Pulmonary artery endothelial cell (primary cell): ENCODE measurements around the gene NRL. TPM values are rescaled to one million over a fixed set of nuclear protein-coding genes. Genes with fewer than 3 reads are reported as not detected.

Experiments used
- DNase-seq: peaks from one replicate; pipeline ENCODE4 v3.0.0-alpha.2; 2011; ENCODE audit warnings: low read depth, low spot score
- total RNA-seq: library from RNA; depleted of rRNA; stranded (reverse); fragments of >200 nt; gene quantifications from 2 replicates; pipeline ENCODE4 v1.2.3, GENCODE V29; 2014

The NRL gene
- 0.33 and 0.56 TPM in 2 replicates for total RNA-seq

DNA sequence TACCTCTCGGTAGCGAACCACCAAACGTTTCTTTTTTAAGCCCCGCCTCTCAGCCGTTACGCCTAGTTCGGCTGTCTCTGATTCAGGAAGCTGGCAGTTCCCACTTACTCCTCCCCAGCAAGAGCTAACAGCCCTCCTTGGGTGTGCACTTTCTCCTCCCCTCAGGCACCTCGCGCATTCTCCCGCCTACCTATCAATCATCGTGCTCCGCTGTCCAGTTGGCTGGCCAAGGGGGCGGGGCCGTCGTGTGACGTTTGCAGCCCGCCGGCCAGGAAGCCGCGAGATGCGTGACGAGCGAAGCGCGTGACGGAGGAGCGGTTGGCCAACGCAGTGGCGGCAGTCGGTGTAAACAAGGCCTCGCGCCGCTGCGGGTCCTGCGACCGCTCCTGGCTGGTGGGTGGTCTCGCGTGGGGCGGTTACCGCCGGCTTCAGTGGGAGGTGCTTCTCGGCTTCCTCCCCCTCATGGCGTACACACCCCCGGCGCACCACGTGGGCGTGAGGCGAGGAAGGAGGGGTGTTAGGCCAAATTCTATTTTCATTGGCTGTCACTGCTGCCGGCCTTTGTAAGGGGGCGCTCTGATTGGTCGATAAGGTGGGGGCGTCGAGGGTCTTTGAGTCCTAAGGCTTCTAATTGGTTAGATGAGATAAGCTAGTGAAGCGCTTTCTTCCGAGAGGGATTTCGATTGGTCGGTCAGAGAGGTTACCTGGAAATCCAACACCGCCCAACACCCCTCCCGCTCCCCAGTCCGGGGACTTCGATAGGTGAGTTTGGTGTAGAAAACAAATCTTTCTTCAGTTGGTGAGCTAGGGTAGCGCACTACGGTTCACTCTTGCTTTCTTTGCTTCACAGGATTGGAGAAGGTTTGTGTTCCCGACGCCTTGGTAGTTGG, at the start of gene NRL, which contains the start of gene DCAF11:
Gene NRL, minus strand, starts transcription at position 418 of the 890 bp plus-strand sequence. CDS start 32,101 bp downstream, outside the sequence.
Gene DCAF11, plus strand, starts transcription at position 246 of the 890 bp plus-strand sequence. CDS start 818 bp downstream, outside the sequence.
- DNase-seq: peak; percentile 99

DNA sequence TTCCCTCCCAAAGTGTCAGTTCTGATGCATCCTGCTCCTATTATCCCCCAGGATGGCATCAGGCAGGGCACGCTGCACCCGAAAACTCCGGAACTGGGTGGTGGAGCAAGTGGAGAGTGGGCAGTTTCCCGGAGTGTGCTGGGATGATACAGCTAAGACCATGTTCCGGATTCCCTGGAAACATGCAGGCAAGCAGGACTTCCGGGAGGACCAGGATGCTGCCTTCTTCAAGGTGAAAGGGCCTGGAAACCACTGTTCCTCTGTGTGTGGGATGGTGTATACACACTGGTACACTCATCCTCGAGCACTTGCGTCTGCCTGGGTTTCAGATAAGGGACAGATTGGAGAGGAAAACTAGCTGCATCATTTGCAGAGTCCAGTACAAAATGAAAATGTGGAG, 47.3 kb upstream of the NRL start:
- DNase-seq: no peak

DNA sequence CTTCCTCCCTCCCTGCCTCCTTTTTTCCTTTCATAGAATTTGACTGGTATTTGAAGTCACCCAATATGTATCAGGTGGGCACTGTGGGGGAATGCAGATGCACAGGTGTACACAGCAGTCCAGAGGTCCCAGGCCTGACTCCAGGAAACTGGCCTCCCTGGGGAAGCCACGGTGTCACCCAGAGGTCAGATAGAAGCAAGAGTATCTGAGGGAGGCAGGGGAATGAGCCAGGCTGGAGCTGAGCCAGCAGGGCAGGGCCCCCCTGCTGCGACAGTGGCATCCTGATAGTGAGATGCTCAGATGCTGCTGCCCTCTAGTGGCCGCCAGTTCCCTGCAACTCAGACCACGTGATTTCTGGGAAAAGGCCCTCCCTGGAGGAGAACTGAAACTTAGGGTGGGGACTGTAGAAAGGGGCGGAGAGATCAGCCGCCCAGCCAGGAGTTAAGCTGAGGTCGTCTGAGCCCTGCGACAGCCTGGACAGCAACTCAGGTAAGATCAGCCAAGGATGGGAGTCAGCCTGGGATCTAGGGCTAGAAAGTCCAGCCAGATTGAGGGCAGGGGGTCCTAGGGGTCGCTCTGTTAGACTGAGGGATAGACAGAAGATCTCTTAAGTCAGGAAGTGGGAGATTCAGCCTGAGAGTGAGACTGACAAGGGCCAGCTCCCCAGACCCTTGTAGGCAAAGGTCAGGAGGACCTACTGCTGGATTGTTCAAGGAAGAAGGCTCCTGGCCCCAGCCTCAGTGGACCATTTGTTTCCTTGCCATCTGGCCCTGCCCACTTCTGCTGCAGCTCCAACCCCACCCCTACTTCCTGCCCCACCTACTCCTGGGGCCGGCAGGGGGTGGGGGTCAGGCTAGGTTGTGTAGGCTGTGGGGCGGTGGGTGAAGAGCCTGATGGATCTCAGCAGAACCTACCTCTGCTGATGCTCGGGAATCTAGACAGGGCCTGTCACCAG, 46.4 kb upstream of the NRL start, which contains the start of gene IRF9:
Gene IRF9, plus strand, starts transcription at position 416 of the 955 bp plus-strand sequence. CDS start 880 bp downstream, outside the sequence.
- DNase-seq: peak; percentile 80

DNA sequence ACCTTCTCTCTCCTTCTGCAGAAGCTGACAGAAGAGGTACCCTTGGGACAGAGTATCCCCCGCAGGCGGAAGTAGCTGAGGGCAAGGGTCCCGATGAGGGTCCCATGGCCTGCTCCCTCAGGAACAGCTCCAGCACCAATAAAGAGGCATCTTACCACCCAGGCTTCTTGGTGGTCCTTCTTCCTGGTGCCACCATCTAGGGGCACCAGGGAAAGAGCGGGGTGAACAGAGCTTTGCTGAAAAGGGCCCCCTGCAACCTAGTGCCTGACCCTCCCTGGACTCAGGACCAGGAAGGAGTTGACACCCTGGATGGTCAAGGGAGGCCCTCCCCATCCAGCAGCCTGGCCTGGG, 45.7 kb upstream of the NRL start:
- DNase-seq: no peak

DNA sequence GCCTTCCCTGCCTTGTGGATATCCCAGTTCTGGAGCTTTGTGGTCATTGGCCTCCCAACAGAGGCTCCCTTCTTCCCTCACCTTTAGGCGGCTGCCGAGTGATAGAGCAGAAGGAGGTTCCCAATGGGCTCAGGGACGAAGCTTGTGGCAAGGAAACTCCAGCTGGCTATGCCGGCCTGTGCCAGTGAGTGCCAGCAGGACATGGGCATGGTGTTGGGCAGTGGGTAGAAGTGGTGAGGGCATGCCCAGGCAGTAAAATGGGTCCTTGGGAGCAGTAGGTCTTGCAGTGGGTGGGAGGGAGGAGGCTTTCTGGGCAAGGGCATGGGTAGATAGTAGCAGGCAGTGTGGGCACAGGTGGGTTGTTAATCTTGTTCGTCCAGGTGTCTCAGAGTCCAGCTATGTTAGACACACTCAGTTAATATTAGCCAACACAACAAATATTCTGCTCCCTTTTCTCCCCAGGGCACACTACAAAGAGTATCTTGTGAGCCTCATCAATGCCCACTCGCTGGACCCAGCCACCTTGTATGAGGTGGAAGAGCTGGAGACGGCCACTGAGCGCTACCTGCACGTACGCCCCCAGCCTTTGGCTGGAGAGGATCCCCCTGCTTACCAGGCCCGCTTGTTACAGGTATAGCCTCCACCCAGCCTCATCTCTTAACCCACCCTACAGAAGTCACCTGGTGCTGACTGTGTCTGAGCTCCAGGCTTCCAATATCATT, 45.2 kb upstream of the NRL start:
- DNase-seq: no peak

DNA sequence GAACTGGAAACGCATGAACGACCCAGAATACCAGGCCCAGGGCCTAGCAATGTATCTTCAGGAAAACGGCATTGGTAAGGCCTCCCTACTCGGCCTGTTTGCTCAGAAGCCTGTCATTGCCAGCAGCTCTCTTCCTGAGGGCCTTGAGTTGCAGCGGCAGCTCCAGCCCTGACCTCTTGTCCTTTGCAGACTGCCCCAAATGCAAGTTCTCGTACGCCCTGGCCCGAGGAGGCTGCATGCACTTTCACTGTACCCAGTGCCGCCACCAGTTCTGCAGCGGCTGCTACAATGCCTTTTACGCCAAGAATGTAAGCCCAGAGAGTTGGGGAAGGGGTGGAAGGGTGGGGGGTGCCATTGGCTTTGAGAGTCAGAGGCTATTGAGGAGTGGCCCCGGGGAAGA, 42.6 kb upstream of the NRL start:
- DNase-seq: no peak

DNA sequence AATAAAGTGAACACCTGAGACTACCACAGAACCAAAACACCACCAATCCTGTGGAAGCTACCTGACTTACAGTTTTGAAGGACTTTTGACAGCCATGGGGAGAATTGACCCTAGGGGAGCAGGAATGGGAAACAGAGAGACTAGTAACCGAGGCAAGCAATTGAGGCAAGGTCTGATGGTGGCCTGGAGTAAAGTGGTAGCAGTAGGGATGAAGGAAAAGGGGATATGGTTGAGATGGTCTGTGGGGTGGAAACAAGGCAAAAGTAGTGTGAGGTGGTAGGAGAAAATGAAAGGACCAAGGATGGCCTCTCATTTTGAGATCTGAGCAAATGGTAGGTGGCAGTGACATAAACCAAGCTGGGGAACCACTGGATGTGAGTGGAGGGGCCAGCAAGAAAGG, 42.1 kb upstream of the NRL start:
- DNase-seq: no peak

DNA sequence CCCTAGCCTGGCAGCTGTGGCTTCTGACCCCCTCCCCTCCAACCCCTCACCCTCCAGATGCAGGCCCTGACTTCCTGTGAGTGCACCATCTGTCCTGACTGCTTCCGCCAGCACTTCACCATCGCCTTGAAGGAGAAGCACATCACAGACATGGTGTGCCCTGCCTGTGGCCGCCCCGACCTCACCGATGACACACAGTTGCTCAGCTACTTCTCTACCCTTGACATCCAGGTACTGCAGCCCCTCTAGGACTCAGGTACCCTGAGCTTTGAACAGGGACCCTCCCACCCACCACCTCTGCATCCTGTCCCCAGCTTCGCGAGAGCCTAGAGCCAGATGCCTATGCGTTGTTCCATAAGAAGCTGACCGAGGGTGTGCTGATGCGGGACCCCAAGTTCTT, 40.4 kb upstream of the NRL start:
- no peak for DNase-seq

DNA sequence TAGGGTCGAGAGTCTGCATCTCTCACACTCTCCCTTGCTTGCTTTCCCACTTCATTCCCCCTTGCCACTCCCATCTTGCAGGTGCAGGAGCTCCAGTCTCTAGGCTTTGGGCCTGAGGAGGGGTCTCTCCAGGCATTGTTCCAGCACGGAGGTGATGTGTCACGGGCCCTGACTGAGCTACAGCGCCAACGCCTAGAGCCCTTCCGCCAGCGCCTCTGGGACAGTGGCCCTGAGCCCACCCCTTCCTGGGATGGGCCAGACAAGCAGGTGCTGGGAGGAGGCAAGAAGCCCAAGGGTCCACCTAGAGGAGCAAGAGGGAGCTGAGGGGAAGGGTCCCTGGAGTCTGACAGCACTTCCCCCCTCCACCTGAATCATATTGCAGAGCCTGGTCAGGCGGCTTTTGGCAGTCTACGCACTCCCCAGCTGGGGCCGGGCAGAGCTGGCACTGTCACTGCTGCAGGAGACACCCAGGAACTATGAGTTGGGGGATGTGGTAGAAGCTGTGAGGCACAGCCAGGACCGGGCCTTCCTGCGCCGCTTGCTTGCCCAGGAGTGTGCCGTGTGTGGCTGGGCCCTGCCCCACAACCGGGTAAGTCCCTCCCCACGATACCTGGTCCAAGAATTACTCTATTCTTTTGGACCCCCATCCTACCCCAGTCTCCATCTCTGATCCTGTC, 36.8 kb upstream of the NRL start:
- no peak for DNase-seq

DNA sequence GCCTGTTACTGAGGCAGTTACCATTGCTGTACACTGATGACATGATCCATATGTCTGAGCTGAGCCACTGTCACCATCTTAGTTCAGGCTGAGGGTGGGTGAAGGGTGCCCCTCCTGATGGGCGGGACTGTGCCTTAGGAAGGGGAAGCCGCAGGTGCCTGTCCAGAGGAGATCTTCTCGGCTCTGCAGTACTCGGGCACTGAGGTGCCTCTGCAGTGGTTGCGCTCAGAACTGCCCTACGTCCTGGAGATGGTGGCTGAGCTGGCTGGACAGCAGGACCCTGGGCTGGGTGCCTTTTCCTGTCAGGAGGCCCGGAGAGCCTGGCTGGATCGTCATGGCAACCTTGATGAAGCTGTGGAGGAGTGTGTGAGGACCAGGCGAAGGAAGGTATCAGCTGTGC, 36.2 kb upstream of the NRL start:
- no peak for DNase-seq

DNA sequence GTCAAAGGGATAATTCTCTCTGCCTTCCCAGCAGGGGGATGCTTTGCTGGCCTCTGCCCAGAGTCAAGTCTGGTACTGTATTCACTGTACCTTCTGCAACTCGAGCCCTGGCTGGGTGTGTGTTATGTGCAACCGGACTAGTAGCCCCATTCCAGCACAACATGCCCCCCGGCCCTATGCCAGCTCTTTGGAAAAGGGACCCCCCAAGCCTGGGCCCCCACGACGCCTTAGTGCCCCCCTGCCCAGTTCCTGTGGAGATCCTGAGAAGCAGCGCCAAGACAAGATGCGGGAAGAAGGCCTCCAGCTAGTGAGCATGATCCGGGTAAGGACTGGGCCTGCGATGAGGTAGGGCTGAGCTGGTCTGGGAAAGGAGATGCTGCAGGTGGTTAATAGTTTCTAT, 35.8 kb upstream of the NRL start:
- no peak for DNase-seq

DNA sequence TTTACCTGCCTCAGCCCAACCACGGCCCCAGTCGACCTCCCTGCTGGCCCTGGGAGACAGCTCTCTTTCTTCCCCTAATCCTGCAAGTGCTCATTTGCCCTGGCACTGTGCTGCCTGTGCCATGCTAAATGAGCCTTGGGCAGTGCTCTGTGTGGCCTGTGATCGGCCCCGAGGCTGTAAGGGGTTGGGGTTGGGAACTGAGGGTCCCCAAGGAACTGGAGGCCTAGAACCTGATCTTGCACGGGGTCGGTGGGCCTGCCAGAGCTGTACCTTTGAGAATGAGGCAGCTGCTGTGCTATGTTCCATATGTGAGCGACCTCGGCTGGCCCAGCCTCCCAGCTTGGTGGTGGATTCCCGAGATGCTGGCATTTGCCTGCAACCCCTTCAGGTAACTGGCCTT, 35.3 kb upstream of the NRL start:
- DNase-seq: no peak

DNA sequence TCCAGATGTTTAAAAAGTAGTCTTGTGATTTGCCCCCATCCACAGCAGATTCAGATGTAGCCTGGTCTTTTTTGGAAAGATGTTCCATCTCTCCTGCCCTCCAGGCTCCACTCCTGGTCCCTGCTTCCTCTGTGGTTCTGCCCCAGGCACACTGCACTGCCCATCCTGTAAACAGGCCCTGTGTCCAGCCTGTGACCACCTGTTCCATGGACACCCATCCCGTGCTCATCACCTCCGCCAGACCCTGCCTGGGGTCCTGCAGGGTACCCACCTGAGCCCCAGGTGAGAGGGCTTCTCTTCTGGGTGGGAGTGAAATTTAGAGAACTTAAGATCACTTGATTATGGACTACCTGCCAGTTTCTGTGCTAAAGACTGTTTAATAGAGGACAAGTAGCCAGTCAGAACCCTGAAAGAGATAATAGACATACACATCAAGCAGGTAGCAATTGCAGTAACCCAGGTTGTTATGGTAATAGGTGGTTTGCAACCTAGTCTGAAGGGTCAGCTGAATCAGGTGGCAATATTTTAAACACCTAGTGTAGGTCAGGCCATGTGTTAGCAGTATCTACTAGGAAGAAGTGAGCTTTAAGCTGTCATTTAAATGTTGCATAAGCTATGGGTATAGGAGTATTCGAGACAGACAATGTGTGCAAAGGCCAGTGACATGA, 34.7 kb upstream of the NRL start:
- DNase-seq: no peak

DNA sequence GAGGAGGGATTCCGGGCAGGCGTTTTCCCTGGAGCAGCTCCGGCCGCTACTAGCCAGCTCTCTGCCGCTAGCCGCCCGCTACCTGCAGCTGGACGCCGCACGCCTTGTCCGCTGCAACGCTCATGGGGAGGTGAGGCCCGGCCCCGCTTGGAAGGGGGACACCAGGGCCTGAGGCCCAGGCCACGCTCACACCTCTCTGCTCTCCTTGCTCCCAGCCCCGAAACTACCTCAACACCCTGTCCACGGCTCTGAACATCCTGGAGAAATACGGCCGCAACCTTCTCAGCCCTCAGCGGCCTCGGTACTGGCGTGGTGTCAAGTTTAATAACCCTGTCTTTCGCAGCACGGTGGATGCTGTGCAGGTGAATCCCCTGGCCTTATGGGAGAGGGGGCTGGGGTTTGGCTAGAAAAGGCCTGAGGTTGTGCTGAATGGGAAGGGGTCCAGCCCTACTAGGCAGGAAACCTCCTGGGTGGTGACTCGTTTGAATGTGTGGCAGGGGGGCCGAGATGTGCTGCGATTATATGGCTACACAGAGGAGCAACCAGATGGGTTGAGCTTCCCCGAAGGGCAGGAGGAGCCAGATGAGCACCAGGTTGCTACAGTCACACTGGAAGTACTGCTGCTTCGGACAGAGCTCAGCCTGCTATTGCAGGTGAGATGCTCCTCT, 33.1 kb upstream of the NRL start:
- no peak for DNase-seq

DNA sequence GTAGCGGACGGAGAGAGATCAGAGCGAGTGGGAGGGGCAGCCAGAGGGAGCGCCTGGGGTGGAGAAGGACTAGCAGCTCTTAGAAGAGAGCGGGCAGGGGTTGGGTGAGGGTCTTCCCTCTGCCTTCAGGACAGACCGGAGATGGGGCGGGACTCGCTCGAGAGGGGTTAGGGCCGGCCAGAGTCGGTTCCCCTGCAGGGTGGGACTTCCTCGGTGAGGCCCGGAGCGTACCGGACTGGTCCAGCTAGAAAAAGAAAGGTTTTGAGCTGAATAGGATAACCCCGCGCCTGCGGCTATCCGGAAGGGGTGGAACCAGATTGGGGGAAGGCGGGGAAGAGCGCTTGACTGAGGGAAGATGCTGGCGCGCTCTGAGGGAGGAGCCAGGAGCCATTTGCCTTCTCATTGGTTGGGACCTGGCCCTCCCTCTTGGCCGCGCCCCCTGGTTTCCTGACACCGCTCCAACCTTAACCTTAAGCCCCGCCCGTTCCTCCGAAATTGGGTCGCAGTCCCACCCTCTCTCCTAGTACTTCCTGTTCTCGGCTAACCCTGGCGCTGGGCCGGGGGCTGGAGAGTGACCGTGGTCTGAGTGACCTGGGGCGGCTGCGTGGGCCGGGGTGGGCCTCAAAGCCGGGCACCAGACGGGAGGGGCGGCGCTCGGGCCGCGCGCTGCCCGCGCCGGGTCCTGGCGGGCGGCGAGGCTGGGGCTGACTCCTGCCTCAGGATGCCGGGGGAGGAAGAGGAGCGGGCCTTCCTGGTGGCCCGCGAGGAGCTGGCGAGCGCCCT, 32.4 kb upstream of the NRL start, which contains the start of gene RNF31:
Gene RNF31, plus strand, starts transcription at position 521 of the 783 bp plus-strand sequence. Its CDS starts 201 bp downstream, at position 722.
- DNase-seq: peak; percentile 95

DNA sequence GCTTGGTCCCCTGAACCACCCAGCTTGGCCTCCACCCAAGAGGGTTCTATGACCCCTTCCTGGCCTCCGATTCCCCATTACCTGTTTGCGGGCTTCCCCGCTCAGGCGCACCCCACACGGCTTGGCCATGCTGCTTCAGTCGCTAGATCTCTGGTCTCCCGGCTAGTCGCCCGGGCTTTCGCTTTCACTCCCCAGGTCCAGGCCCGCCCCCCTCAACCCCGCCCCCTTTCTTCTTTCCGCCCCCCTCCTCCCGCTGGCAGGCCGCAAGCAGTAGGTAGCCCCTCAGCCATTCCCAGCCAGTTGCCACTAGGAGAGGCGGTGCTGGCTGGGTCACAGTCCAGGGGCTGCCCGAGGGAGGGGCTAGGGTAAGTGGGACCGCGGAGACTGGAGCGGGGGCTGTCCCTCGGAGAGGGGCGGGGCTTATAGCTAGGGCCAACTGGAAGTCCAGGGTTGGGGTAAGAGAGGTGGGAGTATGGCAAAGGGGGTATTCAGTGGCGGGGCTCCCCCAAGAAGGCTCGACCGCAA, 31.8 kb upstream of the NRL start, which contains the start of gene PSME2:
Gene PSME2, minus strand, starts transcription at position 158 of the 525 bp plus-strand sequence. Its CDS starts 29 bp downstream, at position 129.
- peak; percentile 94 for DNase-seq

DNA sequence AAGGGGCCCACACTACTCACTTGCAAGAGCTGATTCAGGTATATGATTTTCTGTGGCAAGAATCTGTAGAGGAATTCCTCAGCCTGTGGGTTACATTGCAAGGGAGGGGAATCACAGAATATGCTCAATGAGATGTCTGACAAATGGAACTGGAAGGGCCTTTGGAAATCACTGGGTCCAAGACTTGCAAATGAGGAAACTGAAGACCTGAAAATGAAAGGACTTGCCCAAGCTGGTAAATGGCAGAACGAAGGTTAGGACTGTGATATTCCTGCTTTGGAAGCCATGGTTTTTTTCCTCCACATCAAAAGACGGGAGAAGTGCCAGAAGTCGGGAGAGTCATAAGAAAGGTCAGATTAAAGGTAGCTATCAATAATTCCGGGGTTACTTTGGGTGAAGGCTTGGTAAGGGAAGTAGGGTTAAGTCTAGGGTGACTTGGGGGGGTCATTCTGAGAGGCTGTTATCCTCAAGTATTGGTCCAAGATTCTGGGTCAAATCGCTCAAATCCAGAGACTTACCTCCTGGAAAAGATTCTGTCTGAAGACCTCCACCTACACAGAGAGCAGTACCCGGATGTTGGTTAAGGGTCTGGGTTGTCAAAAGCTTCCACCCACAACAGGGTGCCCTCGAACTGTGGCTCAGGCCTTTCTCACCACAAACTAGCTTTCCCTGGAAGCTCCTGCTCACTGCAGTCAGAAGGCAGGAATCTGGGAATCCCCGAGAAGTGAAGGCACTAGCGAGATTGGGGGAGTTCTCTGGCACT, 31.1 kb upstream of the NRL start:
- DNase-seq: no peak

DNA sequence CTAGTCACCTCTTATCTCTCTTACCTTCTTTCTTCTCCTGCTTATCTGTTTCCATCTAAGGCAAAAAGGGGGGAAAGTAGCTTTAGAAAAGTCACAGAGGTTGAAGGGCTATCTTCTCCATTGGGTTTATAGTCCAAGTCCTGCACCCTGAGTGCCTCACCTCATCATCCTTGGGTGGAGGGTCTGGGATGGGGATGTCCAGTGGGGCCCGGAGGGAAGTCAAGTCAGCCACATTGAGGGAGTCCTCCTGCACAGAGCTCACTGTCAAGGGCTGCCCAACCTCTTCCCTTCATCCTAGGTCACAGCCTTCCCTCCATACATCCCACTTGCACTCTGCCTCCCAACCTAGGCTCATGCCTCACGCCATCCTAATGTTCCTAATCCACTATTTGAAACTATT, 30.5 kb upstream of the NRL start:
- no peak for DNase-seq
